Stimulated activated memory B cell treated with anti-CD40 and anti-IgM and Interleukin-4, amounts not matched to agents 10 μg/mL and 1 μg/mL and 100 μg/mL, for 72 hours (primary cell): ENCODE data around the gene NECTIN1.
"Not testable (repeated sequence)": the region's sequence is repeated elsewhere in the genome, so short reads cannot be mapped to it uniquely, and the experiment has no call there.

ENCODE experiments used
- ATAC-seq: fragments of 150-1000 bp; cut with Tn5 transposase; 2 replicates; pipeline ENCODE4 v1.10.0; 2021
- H3K27ac Mint-ChIP-seq: one replicate; pipeline ENCODE4 v1.8.0; 2022; ENCODE audit warnings: mild to moderate bottlenecking, mixed read lengths
- H3K27me3 Mint-ChIP-seq: one replicate; pipeline ENCODE4 v1.8.0; 2022; ENCODE audit warnings: mixed read lengths
- H3K36me3 Mint-ChIP-seq: one replicate; pipeline ENCODE4 v1.8.0; 2022; ENCODE audit warnings: mixed read lengths
- H3K4me1 Mint-ChIP-seq: one replicate; pipeline ENCODE4 v1.8.0; 2022; ENCODE audit warnings: mixed read lengths
- H3K4me3 Mint-ChIP-seq: one replicate; pipeline ENCODE4 v1.8.0; 2022; ENCODE audit warnings: mild to moderate bottlenecking, moderate library complexity, mixed read lengths
- H3K9me3 Mint-ChIP-seq: one replicate; pipeline ENCODE4 v1.8.0; 2022; ENCODE audit warnings: mixed read lengths

Gene NECTIN1

GRCh38 chr11:119612814-119613213 lies 116.2 kb downstream of the NECTIN1 start:
- Mint-ChIP-seq H3K27me3 (peaks cover 23% of the 10 kb centered on the region), H3K4me1 (no peaks in the 10 kb centered on the region), H3K36me3 (no peaks in the 10 kb centered on the region), H3K9me3 (no peaks in the 10 kb centered on the region), H3K27ac (no peak overlapping the region), H3K4me3 (no peak overlapping the region)
- no peak for ATAC-seq

- Mint-ChIP-seq H3K9me3 (no peaks in the 10 kb centered on the region), H3K4me1 (no peaks in the 10 kb centered on the region), H3K36me3 (no peaks in the 10 kb centered on the region), H3K27ac (no peak overlapping the region), H3K4me3 (no peak overlapping the region), H3K27me3 (peaks cover 24% of the 10 kb centered on the region)
- ATAC-seq, result no peak
Observed at GRCh38 chr11:119610836-119611426, 118.1 kb downstream of the NECTIN1 start.

GRCh38 chr11:119608781-119609180 lies 120.2 kb downstream of the NECTIN1 start:
- H3K27me3 Mint-ChIP-seq, result peaks cover 42% of the 10 kb centered on the region
- no peak for ATAC-seq
- no peaks in the 10 kb centered on the region for H3K9me3 Mint-ChIP-seq
- H3K36me3 Mint-ChIP-seq, result no peaks in the 10 kb centered on the region
- H3K27ac Mint-ChIP-seq, result no peak overlapping the region
- H3K4me3 Mint-ChIP-seq, result no peak overlapping the region
- no peaks in the 10 kb centered on the region for H3K4me1 Mint-ChIP-seq

GRCh38 chr11:119608201-119608600 lies 120.8 kb downstream of the NECTIN1 start:
- no peak overlapping the region for H3K4me3 Mint-ChIP-seq
- no peaks in the 10 kb centered on the region for H3K36me3 Mint-ChIP-seq
- no peak overlapping the region for H3K27ac Mint-ChIP-seq
- H3K9me3 Mint-ChIP-seq, result no peaks in the 10 kb centered on the region
- no peak for ATAC-seq
- no peaks in the 10 kb centered on the region for H3K4me1 Mint-ChIP-seq
- peaks cover 44% of the 10 kb centered on the region for H3K27me3 Mint-ChIP-seq

- no peak overlapping the region for H3K4me3 Mint-ChIP-seq
- no peaks in the 10 kb centered on the region for H3K9me3 Mint-ChIP-seq
- H3K4me1 Mint-ChIP-seq, result no peaks in the 10 kb centered on the region
- ATAC-seq, result no peak
- H3K36me3 Mint-ChIP-seq, result no peaks in the 10 kb centered on the region
- peaks cover 40% of the 10 kb centered on the region for H3K27me3 Mint-ChIP-seq
- H3K27ac Mint-ChIP-seq, result no peak overlapping the region
Observed at GRCh38 chr11:119607726-119608125, 121.3 kb downstream of the NECTIN1 start.

- no peak overlapping the region for H3K27ac Mint-ChIP-seq
- ATAC-seq, result no peak
- no peaks in the 10 kb centered on the region for H3K36me3 Mint-ChIP-seq
- H3K27me3 Mint-ChIP-seq, result peaks cover 42% of the 10 kb centered on the region
- no peak overlapping the region for H3K4me3 Mint-ChIP-seq
- no peaks in the 10 kb centered on the region for H3K9me3 Mint-ChIP-seq
- no peaks in the 10 kb centered on the region for H3K4me1 Mint-ChIP-seq
Observed at GRCh38 chr11:119605137-119605665, 123.8 kb downstream of the NECTIN1 start.

GRCh38 chr11:119602745-119603373 lies 126.1 kb downstream of the NECTIN1 start:
- H3K27ac Mint-ChIP-seq, result no peak overlapping the region
- ATAC-seq, result no peak
- H3K4me1 Mint-ChIP-seq, result no peaks in the 10 kb centered on the region
- H3K4me3 Mint-ChIP-seq, result no peak overlapping the region
- peaks cover 48% of the 10 kb centered on the region for H3K27me3 Mint-ChIP-seq
- no peaks in the 10 kb centered on the region for H3K36me3 Mint-ChIP-seq
- H3K9me3 Mint-ChIP-seq, result no peaks in the 10 kb centered on the region

- ATAC-seq, result peak; percentile 16
- H3K9me3 Mint-ChIP-seq, result no peaks in the 10 kb centered on the region
- no peak overlapping the region for H3K27ac Mint-ChIP-seq
- H3K4me3 Mint-ChIP-seq, result no peak overlapping the region
- H3K27me3 Mint-ChIP-seq, result peaks cover 44% of the 10 kb centered on the region
- no peaks in the 10 kb centered on the region for H3K4me1 Mint-ChIP-seq
- H3K36me3 Mint-ChIP-seq, result no peaks in the 10 kb centered on the region
Observed at GRCh38 chr11:119599864-119600541, 129.0 kb downstream of the NECTIN1 start.

GRCh38 chr11:119595941-119596340 lies 133.1 kb downstream of the NECTIN1 start:
- not testable (repeated sequence) for H3K9me3 Mint-ChIP-seq, H3K4me1 Mint-ChIP-seq, H3K36me3 Mint-ChIP-seq, H3K27ac Mint-ChIP-seq, H3K4me3 Mint-ChIP-seq, ATAC-seq
- peaks cover 26% of the 10 kb centered on the region for H3K27me3 Mint-ChIP-seq

GRCh38 chr11:119594639-119595249 lies 134.3 kb downstream of the NECTIN1 start:
- Mint-ChIP-seq H3K4me1 (no peaks in the 10 kb centered on the region), H3K9me3 (peaks cover 3% of the 10 kb centered on the region), H3K27ac (no peak overlapping the region), H3K4me3 (no peak overlapping the region), H3K27me3 (peaks cover 26% of the 10 kb centered on the region), H3K36me3 (no peaks in the 10 kb centered on the region)
- ATAC-seq, result no peak

GRCh38 chr11:119593346-119593745 lies 135.7 kb downstream of the NECTIN1 start:
- Mint-ChIP-seq H3K4me3 (no peak overlapping the region), H3K4me1 (no peaks in the 10 kb centered on the region), H3K36me3 (no peaks in the 10 kb centered on the region), H3K27ac (no peak overlapping the region), H3K9me3 (peaks cover 3% of the 10 kb centered on the region), H3K27me3 (peaks cover 35% of the 10 kb centered on the region)
- ATAC-seq, result no peak

GRCh38 chr11:119592642-119593041 lies 136.4 kb downstream of the NECTIN1 start:
- Mint-ChIP-seq H3K36me3 (no peaks in the 10 kb centered on the region), H3K27me3 (peaks cover 35% of the 10 kb centered on the region), H3K9me3 (peaks cover 3% of the 10 kb centered on the region), H3K4me3 (no peak overlapping the region), H3K27ac (no peak overlapping the region), H3K4me1 (no peaks in the 10 kb centered on the region)
- no peak for ATAC-seq

- Mint-ChIP-seq H3K27me3 (peaks cover 35% of the 10 kb centered on the region), H3K36me3 (no peaks in the 10 kb centered on the region), H3K9me3 (peaks cover 3% of the 10 kb centered on the region), H3K27ac (no peak overlapping the region), H3K4me1 (no peaks in the 10 kb centered on the region), H3K4me3 (no peak overlapping the region)
- no peak for ATAC-seq
Observed at GRCh38 chr11:119591836-119592310, 137.1 kb downstream of the NECTIN1 start.

- H3K36me3 Mint-ChIP-seq, result no peaks in the 10 kb centered on the region
- H3K4me3 Mint-ChIP-seq, result no peak overlapping the region
- no peaks in the 10 kb centered on the region for H3K4me1 Mint-ChIP-seq
- peaks cover 44% of the 10 kb centered on the region for H3K27me3 Mint-ChIP-seq
- peaks cover 3% of the 10 kb centered on the region for H3K9me3 Mint-ChIP-seq
- no peak for ATAC-seq
- no peak overlapping the region for H3K27ac Mint-ChIP-seq
Observed at GRCh38 chr11:119590651-119591351, 138.2 kb downstream of the NECTIN1 start.

- Mint-ChIP-seq H3K9me3 (no peaks in the 10 kb centered on the region), H3K36me3 (no peaks in the 10 kb centered on the region), H3K4me3 (no peak overlapping the region), H3K27ac (no peak overlapping the region), H3K27me3 (peaks cover 52% of the 10 kb centered on the region), H3K4me1 (peaks cover 9% of the 10 kb centered on the region)
- ATAC-seq, result no peak
Observed at GRCh38 chr11:119589001-119589400, 140.0 kb downstream of the NECTIN1 start.
